ENCODE measurements around the gene LRRC37A. TPM values are rescaled to one million over a fixed set of nuclear protein-coding genes. Genes with fewer than 3 reads are reported as not detected.
"Not testable (repeated sequence)": the region's sequence is repeated elsewhere in the genome, so short reads cannot be mapped to it uniquely, and the experiment has no call there.

LRRC37A gene
- total and polyA plus RNA-seq, 9 of the 15 experiments (the other 6 are each of a cell fraction or from before 2014, with no cell fraction given), result 0.14 to 3.1 (median 1.8) TPM

GRCh38 chr17:46253722-46254121, 41.2 kb upstream of the LRRC37A start:
- peak overlapping the region; percentile 34; the same call in 1 of the 2 replicates for H3K4me2 ChIP-seq (ENCODE audit: insufficient read depth, low read length)
- H3K9me3 ChIP-seq (replicated peaks; ENCODE audit: control insufficient read depth, insufficient read depth, low read depth, low read length); H3K9me1 ChIP-seq (ENCODE audit: control insufficient read depth, insufficient read depth, low read length); H3K27me3 ChIP-seq (ENCODE audit: control insufficient read depth in 2 of 2, insufficient read depth in 2 of 2, low read length in 2 of 2); intact Hi-C loops (cut with micrococcal nuclease); H3K4me1 ChIP-seq (replicated peaks in 1 of 2; ENCODE audit: control insufficient read depth in 2 of 2, insufficient read depth in 2 of 2, low read length in 2 of 2); H4K20me1 ChIP-seq (replicated peaks; ENCODE audit: control insufficient read depth, insufficient read depth, low read length); BruUV-seq (replicated peaks); H3K79me2 ChIP-seq (ENCODE audit: control insufficient read depth, insufficient read depth, low read length); H3K36me3 ChIP-seq (ENCODE audit: control insufficient read depth, insufficient read depth, low read length); H3K9ac ChIP-seq (ENCODE audit: insufficient read depth in 1 of 2, low read depth in 2 of 2, low read length in 2 of 2); H3K27ac ChIP-seq (ENCODE audit: extremely low read depth, low read depth, low read length); POLR2A ChIA-PET; H3K4me3 ChIP-seq; TF ChIP-seq JUND (tag; IDR thresholded peaks at IDR 0.05; ENCODE audit: borderline replicate concordance, low read depth, low read length): not testable (repeated sequence)
- DNase-seq (ENCODE audit: extremely low read depth in 1 of 4, low spot score in 3 of 4) (peak; percentile 79 to 89 (median 82)), ATAC-seq (peak; percentile 99), FAIRE-seq (peak; percentile 93)
- in situ Hi-C loops (cut with MboI), result loop anchor here (25.0 kb wide), 1 partner anchor 109 kb away; the partner anchor contains the start of gene ARL17B
- H2AFZ ChIP-seq (ENCODE audit: low read depth, low read length), result peak overlapping the region; percentile 70
- CTCF ChIA-PET (ENCODE audit: low intra/inter-chr PET ratio), result interaction anchor here (0.6 kb wide), 2 partner anchors 21 to 209 kb away, joined by 3 to 5 read pairs; no protein-coding TSS in a partner anchor
- 0% methylated on average over 6 of the region's 8 CpGs for WGBS (ENCODE audit: insufficient coverage, low coverage, missing lambda C conversion rate)
- TF ChIP-seq, protein P1, sequence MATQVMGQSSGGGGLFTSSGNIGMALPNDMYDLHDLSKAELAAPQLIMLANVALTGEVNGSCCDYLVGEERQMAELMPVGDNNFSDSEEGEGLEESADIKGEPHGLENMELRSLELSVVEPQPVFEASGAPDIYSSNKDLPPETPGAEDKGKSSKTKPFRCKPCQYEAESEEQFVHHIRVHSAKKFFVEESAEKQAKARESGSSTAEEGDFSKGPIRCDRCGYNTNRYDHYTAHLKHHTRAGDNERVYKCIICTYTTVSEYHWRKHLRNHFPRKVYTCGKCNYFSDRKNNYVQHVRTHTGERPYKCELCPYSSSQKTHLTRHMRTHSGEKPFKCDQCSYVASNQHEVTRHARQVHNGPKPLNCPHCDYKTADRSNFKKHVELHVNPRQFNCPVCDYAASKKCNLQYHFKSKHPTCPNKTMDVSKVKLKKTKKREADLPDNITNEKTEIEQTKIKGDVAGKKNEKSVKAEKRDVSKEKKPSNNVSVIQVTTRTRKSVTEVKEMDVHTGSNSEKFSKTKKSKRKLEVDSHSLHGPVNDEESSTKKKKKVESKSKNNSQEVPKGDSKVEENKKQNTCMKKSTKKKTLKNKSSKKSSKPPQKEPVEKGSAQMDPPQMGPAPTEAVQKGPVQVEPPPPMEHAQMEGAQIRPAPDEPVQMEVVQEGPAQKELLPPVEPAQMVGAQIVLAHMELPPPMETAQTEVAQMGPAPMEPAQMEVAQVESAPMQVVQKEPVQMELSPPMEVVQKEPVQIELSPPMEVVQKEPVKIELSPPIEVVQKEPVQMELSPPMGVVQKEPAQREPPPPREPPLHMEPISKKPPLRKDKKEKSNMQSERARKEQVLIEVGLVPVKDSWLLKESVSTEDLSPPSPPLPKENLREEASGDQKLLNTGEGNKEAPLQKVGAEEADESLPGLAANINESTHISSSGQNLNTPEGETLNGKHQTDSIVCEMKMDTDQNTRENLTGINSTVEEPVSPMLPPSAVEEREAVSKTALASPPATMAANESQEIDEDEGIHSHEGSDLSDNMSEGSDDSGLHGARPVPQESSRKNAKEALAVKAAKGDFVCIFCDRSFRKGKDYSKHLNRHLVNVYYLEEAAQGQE (IDR thresholded peaks at IDR 0.05; ENCODE audit: borderline replicate concordance), result peak; percentile 54; the same call in 1 of the 2 replicates
- TF ChIP-seq, protein P1 (CRISPR knock-in tag; IDR thresholded peaks at IDR 0.05; ENCODE audit: low read depth), result not testable (repeated sequence)
- TF ChIP-seq RAD21 (CRISPR knock-in tag; conservative IDR thresholded peaks at IDR 0.05 in 1 of 2, IDR thresholded peaks at IDR 0.05 in 1 of 2), result peak; percentile 39 to 70
- TF ChIP-seq AFF1 (IDR thresholded peaks at IDR 0.05; ENCODE audit: low read depth in 1 of 2, partially characterized antibody in 2 of 2), result peak in 1 of 2 experiments; percentile 91
- peak; percentile 84; the same call in 1 of the 2 replicates for TF ChIP-seq ESRRA (IDR thresholded peaks at IDR 0.05; ENCODE audit: borderline replicate concordance, low read depth)
- TF ChIP-seq JUND (IDR thresholded peaks at IDR 0.05; ENCODE audit: borderline replicate concordance, low read depth, low read length), result 0 out of 2 replicates have a peak, but pooled peaks have one; percentile 30

All from K562 (cell line).